ENCODE results near the gene GIMAP6. TPM values are rescaled to one million over a fixed set of nuclear protein-coding genes. Genes with fewer than 3 reads are reported as not detected.

Gene GIMAP6
- total RNA-seq, 2 donors from 2014 or later, result 35.9 to 43.2 TPM

Other genes starting within 250 kb of the GIMAP6 start
- 10 to 100 TPM; 13.5 to 17.7 TPM for gene GIMAP8, start 181.8 kb downstream of the GIMAP6 start, total RNA-seq
- gene GIMAP7, start 117.5 kb downstream of the GIMAP6 start, total RNA-seq, result 10 to 100 TPM; 32.2 to 79.9 TPM
- gene GIMAP4, start 65.0 kb downstream of the GIMAP6 start, total RNA-seq, result 100 to 1,000 TPM; 202 to 336 TPM
- gene GIMAP2, start 53.3 kb upstream of the GIMAP6 start, total RNA-seq, result 10 to 100 TPM; 47.8 to 56.5 TPM
- gene GIMAP1, start 84.2 kb upstream of the GIMAP6 start, total RNA-seq, result 10 to 100 TPM in 1 of 2 donors, 1 to 10 TPM in 1; 3.1 to 10.7 TPM
- gene GIMAP5, start 105.0 kb upstream of the GIMAP6 start, total RNA-seq, result 100 to 1,000 TPM in 1 of 2 donors, 10 to 100 TPM in 1; 73.1 to 115 TPM
- not detected for gene TMEM176B, start 168.0 kb upstream of the GIMAP6 start, total RNA-seq
- not detected for gene TMEM176A, start 168.4 kb upstream of the GIMAP6 start, total RNA-seq
- not detected for gene AOC1, start 220.1 kb upstream of the GIMAP6 start, total RNA-seq

Data from activated naive CD4-positive, alpha-beta T cell treated with anti-CD3 and anti-CD28 coated beads, Interleukin-2, amount 50 U/mL, for 72 hours (primary cell).